ENCODE measurements around the gene USP21. TPM values are rescaled to one million over a fixed set of nuclear protein-coding genes. Genes with fewer than 3 reads are reported as not detected.

Gene USP21
- polyA plus RNA-seq, 3 donors: 11.0 to 42.8 (median 11.3) TPM

DNA sequence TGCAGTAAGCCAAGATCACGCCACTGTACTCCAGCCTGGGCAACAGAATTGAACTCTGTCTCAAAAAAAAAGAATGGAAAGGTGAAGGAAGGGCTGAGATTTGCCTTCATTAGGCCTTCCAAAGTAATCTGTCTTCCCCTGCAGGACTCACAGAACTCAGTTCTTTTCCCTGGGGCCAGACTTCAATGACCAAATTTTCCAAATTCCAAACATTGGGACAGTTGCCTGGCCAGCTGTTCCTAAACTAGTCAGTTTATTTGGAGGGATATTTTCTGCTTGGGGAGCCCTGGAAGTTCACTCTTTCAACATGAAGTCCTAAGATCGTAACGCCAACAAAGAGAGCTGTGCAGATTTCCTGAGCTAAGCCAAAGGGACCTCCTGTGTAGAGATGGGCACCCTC, 21.4 kb upstream of the USP21 start:
- Mint-ChIP-seq H3K27me3 (ENCODE audit: low read depth in 3 of 3) (no peaks in the 10 kb centered on the region), H3K4me1 (peaks cover 48% of the 10 kb centered on the region), H3K4me3 (no peak overlapping the region), H3K27ac (peak overlapping the region; percentile 13 to 97 (median 92)), H3K36me3 (peaks cover 2 to 3% of the 10 kb centered on the region in 2 donors), H3K9me3 (no peaks in the 10 kb centered on the region)
- Histone ChIP-seq H3K27me3 (ENCODE audit: control insufficient read depth in 2 of 2, insufficient read depth in 2 of 2, low read length in 2 of 2) (no peaks in the 10 kb centered on the region), H2AFZ (ENCODE audit: insufficient read depth, low read depth, low read length, poor library complexity, severe bottlenecking) (peak overlapping the region; percentile 84), H3K4me1 (ENCODE audit: control insufficient read depth in 1 of 2, insufficient read depth in 2 of 2, low read length in 2 of 2) (peaks cover 47 to 53% of the 10 kb centered on the region in 2 donors), H3K9me3 (replicated peaks in 1 of 2; ENCODE audit: control insufficient read depth in 1 of 2, insufficient read depth in 1 of 2, low read length in 2 of 2) (no peaks in the 10 kb centered on the region), H3K4me3 (replicated peaks in 1 of 3; ENCODE audit: low read depth in 2 of 3, low read length in 3 of 3) (peak overlapping the region in 1 of 3 experiments; percentile 24), H3K4me2 (replicated peaks; ENCODE audit: extremely low read depth, low read length, poor library complexity, severe bottlenecking) (peak overlapping the region; percentile 33), H3K27ac (ENCODE audit: low read depth in 1 of 2, low read length in 2 of 2) (peak overlapping the region in 1 of 2 donors; percentile 88), H3K79me2 (ENCODE audit: insufficient read depth, low read length) (peaks cover 49% of the 10 kb centered on the region), H3K36me3 (replicated peaks in 1 of 2; ENCODE audit: control insufficient read depth in 1 of 2, insufficient read depth in 2 of 2, low read length in 2 of 2) (no peaks in the 10 kb centered on the region), H3K9ac (ENCODE audit: insufficient read depth, low read length, poor library complexity, severe bottlenecking) (peak overlapping the region; percentile 36), H4K20me1 (ENCODE audit: insufficient read depth, low read length) (no peaks in the 10 kb centered on the region)
- no CpG with 5 or more reads among the region's 3 CpGs for WGBS (ENCODE audit: insufficient coverage)
- TF ChIP-seq, protein P1, sequence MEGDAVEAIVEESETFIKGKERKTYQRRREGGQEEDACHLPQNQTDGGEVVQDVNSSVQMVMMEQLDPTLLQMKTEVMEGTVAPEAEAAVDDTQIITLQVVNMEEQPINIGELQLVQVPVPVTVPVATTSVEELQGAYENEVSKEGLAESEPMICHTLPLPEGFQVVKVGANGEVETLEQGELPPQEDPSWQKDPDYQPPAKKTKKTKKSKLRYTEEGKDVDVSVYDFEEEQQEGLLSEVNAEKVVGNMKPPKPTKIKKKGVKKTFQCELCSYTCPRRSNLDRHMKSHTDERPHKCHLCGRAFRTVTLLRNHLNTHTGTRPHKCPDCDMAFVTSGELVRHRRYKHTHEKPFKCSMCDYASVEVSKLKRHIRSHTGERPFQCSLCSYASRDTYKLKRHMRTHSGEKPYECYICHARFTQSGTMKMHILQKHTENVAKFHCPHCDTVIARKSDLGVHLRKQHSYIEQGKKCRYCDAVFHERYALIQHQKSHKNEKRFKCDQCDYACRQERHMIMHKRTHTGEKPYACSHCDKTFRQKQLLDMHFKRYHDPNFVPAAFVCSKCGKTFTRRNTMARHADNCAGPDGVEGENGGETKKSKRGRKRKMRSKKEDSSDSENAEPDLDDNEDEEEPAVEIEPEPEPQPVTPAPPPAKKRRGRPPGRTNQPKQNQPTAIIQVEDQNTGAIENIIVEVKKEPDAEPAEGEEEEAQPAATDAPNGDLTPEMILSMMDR (IDR thresholded peaks at IDR 0.05): no peak
- intact Hi-C loops (cut with micrococcal nuclease): loop anchor here in 1 of 2 donors (2.0 to 5.0 kb wide), 3 partner anchors 41 to 91 kb away; partner anchors contain the start of genes ARHGAP30 and USF1
- DNase-seq: no peak

DNA sequence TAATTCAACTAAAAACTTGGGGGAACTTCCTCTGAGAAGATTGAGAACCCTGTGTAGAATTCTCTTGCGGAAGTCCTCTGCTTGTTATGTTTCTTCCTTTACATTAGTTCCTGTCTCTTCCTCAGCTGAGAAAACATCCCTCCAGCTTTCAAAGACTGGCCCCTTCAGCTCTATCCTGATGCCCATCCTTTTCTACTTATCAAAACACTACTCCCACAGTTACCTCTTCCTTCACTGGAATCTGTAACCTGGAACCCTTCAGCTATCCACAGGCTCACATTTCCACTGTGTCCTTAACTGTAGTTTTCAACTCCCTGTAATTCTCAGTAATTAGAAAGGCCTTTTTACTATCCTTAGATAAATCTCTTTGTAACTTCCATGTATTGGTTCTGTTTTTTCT, 20.9 kb upstream of the USP21 start:
- Histone ChIP-seq H3K9me3 (replicated peaks in 1 of 2; ENCODE audit: control insufficient read depth in 1 of 2, insufficient read depth in 1 of 2, low read length in 2 of 2) (no peaks in the 10 kb centered on the region), H3K4me2 (replicated peaks; ENCODE audit: extremely low read depth, low read length, poor library complexity, severe bottlenecking) (peak overlapping the region; percentile 33), H3K36me3 (replicated peaks in 1 of 2; ENCODE audit: control insufficient read depth in 1 of 2, insufficient read depth in 2 of 2, low read length in 2 of 2) (no peaks in the 10 kb centered on the region), H2AFZ (ENCODE audit: insufficient read depth, low read depth, low read length, poor library complexity, severe bottlenecking) (peak overlapping the region; percentile 84), H3K27me3 (ENCODE audit: control insufficient read depth in 2 of 2, insufficient read depth in 2 of 2, low read length in 2 of 2) (no peaks in the 10 kb centered on the region), H3K4me1 (ENCODE audit: control insufficient read depth in 1 of 2, insufficient read depth in 2 of 2, low read length in 2 of 2) (peaks cover 45 to 49% of the 10 kb centered on the region in 2 donors), H3K4me3 (replicated peaks in 1 of 3; ENCODE audit: low read depth in 2 of 3, low read length in 3 of 3) (peak overlapping the region in 1 of 3 experiments; percentile 24), H3K9ac (ENCODE audit: insufficient read depth, low read length, poor library complexity, severe bottlenecking) (peak overlapping the region; percentile 36), H3K79me2 (ENCODE audit: insufficient read depth, low read length) (peaks cover 44% of the 10 kb centered on the region), H3K27ac (ENCODE audit: low read depth in 1 of 2, low read length in 2 of 2) (peak overlapping the region; percentile 47 to 88), H4K20me1 (ENCODE audit: insufficient read depth, low read length) (no peaks in the 10 kb centered on the region)
- Mint-ChIP-seq H3K9me3 (no peaks in the 10 kb centered on the region), H3K27me3 (ENCODE audit: low read depth in 3 of 3) (no peaks in the 10 kb centered on the region), H3K27ac (peak overlapping the region; percentile 85 to 97 (median 92)), H3K36me3 (peaks cover 2 to 3% of the 10 kb centered on the region in 2 donors), H3K4me3 (peak overlapping the region in 1 of 2 donors; percentile 70), H3K4me1 (peaks cover 48% of the 10 kb centered on the region)
- intact Hi-C loops (cut with micrococcal nuclease): loop anchor here in 1 of 2 donors (2.0 to 5.0 kb wide), 3 partner anchors 42 to 91 kb away; partner anchors contain the start of genes ARHGAP30 and USF1
- TF ChIP-seq, protein P1 (IDR thresholded peaks at IDR 0.05): no peak
- peak in 2 of 3 donors; percentile 31 to 45 for DNase-seq
- WGBS (ENCODE audit: insufficient coverage): 0% methylated on average over 1 of the region's 1 CpG

Data from CD14-positive monocyte (primary cell).